ENCODE results near the gene NBPF14.
"Not testable (repeated sequence)": the region's sequence is repeated elsewhere in the genome, so short reads cannot be mapped to it uniquely, and the experiment has no call there.

NBPF14 gene

DNA sequence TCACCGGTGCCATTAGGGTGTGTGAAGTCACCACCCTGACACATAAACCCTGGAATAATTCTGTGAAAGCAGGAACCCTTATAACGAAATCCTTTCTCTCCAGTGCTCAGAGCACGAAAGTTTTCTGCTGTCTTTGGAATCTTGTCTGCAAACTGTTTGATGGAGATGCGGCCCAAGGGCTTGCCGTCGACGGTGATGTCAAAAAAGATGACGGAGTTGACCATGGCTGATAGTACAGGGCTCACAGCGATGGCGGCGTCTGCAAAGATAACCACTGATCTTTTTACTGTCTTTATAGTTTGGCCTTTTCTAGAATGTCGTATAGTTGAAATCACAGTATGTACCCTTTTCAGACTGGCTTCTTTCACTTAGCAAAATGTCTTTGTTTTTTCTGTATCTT, 112.8 kb downstream of the NBPF14 start, which contains the start of gene PPIAL4G:
Gene PPIAL4G, minus strand, starts transcription at position 274 of the 400 bp plus-strand sequence. Its CDS starts 50 bp downstream, at position 224.
- H2BK120ac ChIP-seq (ENCODE audit: low read depth, low read length); H3K9ac ChIP-seq (ENCODE audit: low read length); H2BK15ac ChIP-seq (ENCODE audit: low read depth, poor library complexity, severe bottlenecking); H4K8ac ChIP-seq (ENCODE audit: low read length); H3K79me1 ChIP-seq (replicated peaks; ENCODE audit: low read length, poor library complexity, severe bottlenecking); H2AFZ ChIP-seq (ENCODE audit: low read depth, low read length); H3K4ac ChIP-seq (ENCODE audit: low read depth in 1 of 2, low read length in 2 of 2); H2BK12ac ChIP-seq (ENCODE audit: low read length in 2 of 2); H2AK5ac ChIP-seq (ENCODE audit: low read length, severe bottlenecking); DNase-seq; H3K14ac ChIP-seq (ENCODE audit: low read length in 2 of 2); H3K4me1 ChIP-seq (ENCODE audit: control insufficient read depth, insufficient read depth, low read depth, low read length); H3K9me3 ChIP-seq (ENCODE audit: control insufficient read depth, low read length); H4K91ac ChIP-seq (ENCODE audit: low read length); H3K36me3 ChIP-seq (ENCODE audit: control insufficient read depth in 1 of 2, insufficient read depth in 2 of 2, low read depth in 1 of 2, low read length in 2 of 2); H3K23ac ChIP-seq (ENCODE audit: low read length in 2 of 2); H3K18ac ChIP-seq (ENCODE audit: low read depth in 1 of 2, low read length in 2 of 2); H3K27me3 ChIP-seq (ENCODE audit: control insufficient read depth in 1 of 2, insufficient read depth in 1 of 2, low read length in 2 of 2); H2BK5ac ChIP-seq (ENCODE audit: low read depth, low read length, poor library complexity, severe bottlenecking); H3K4me3 ChIP-seq (ENCODE audit: insufficient read depth in 1 of 2, low read depth in 1 of 2, low read length in 2 of 2); H3K4me2 ChIP-seq (ENCODE audit: low read length, poor library complexity, severe bottlenecking); H3K27ac ChIP-seq (ENCODE audit: low read length, poor library complexity, severe bottlenecking): not testable (repeated sequence)
- WGBS, result 87% methylated on average over 8 of the region's 12 CpGs

Small RNA genes within 50 kb of the gene (small RNA-seq; reads per million reads assigned to genes)
- gene RF00003 (ENCODE audit: low read depth), result 1.2 reads per million

Measured in mesenchymal stem cell (in vitro differentiated cells and primary cell).